Common myeloid progenitor, CD34-positive (primary cell): Measurements from ENCODE around the gene TMEM225.

Experiments used
- CTCF ChIA-PET: fragments of 350-600 bp; sonication (Branson Sonifier 250); formaldehyde crosslinking; loops from one replicate; lab custom pipeline; 2021; ENCODE audit warnings: antibody characterized with exemption; lab: Charles Lee
- POLR2A ChIA-PET: fragments of 350-600 bp; sonication (Branson Sonifier 250); formaldehyde crosslinking; loops from one replicate; lab custom pipeline; 2021; ENCODE audit warnings: antibody characterized with exemption; lab: Charles Lee
- DNase-seq, 3 donors: peaks; one replicate each; pipeline versions ENCODE4 v3.0.0 to v3.0.0-alpha.2; 2013
- H3K27ac ChIP-seq, 2 experiments: 1 replicate in 1 of 2; 2 replicates in 1 of 2; pipeline ENCODE4 v1.7.0; 2013; ENCODE audit warnings: inconsistent platforms in 2 of 2, low read length in 2 of 2, mild to moderate bottlenecking in 2 of 2, low read depth in 1 of 2, moderate library complexity in 1 of 2; ENCODE audit not compliant: severe bottlenecking in 2 of 2, insufficient read depth in 1 of 2, poor library complexity in 1 of 2
- H3K27me3 ChIP-seq, 5 experiments: replicated peaks in 2 of 5; 1 replicate in 3 of 5; 2 replicates in 2 of 5; pipeline versions ENCODE4 v1.6.1 to v1.7.0; 2013; ENCODE audit warnings: low read length in 4 of 5, mild to moderate bottlenecking in 2 of 5, moderate library complexity in 2 of 5, inconsistent platforms in 1 of 5; ENCODE audit not compliant: insufficient read depth in 5 of 5, control insufficient read depth in 4 of 5
- H3K36me3 ChIP-seq, 4 experiments: 1 replicate in 2 of 4; 2 replicates in 2 of 4; pipeline versions ENCODE4 v1.6.1 to v1.7.0; 2013; ENCODE audit warnings: low read length in 3 of 4, control low read depth in 1 of 4, mild to moderate bottlenecking in 1 of 4; ENCODE audit not compliant: control insufficient read depth in 4 of 4, insufficient read depth in 4 of 4
- H3K4me1 ChIP-seq, 4 experiments: 1 replicate in 3 of 4; 2 replicates in 1 of 4; pipeline versions ENCODE4 v1.6.1 to v1.7.1; 2013; ENCODE audit warnings: low read length in 3 of 4, mild to moderate bottlenecking in 3 of 4, control low read depth in 1 of 4, inconsistent platforms in 1 of 4, moderate library complexity in 1 of 4; ENCODE audit not compliant: control insufficient read depth in 4 of 4, insufficient read depth in 4 of 4; ENCODE audit errors: control extremely low read depth in 1 of 4
- H3K4me3 ChIP-seq, 7 experiments: 1 replicate in 4 of 7; 2 replicates in 3 of 7; pipeline versions ENCODE4 v1.5.1 to v1.7.0; 2013; ENCODE audit warnings: mild to moderate bottlenecking in 7 of 7, low read length in 6 of 7, moderate library complexity in 6 of 7, inconsistent platforms in 2 of 7, low read depth in 2 of 7, control low read depth in 1 of 7; ENCODE audit not compliant: insufficient read depth in 4 of 7, control insufficient read depth in 1 of 7; ENCODE audit errors: extremely low read depth in 1 of 7
- H3K9me3 ChIP-seq, 5 experiments: 1 replicate in 4 of 5; 2 replicates in 1 of 5; pipeline versions ENCODE4 v1.6.1 to v1.7.1; 2013; ENCODE audit warnings: low read length in 4 of 5, mild to moderate bottlenecking in 2 of 5, inconsistent platforms in 1 of 5, low read depth in 1 of 5, moderate library complexity in 1 of 5; ENCODE audit not compliant: control insufficient read depth in 4 of 5, insufficient read depth in 2 of 5; ENCODE audit errors: control extremely low read depth in 1 of 5
- WGBS: methylation state at CpG from one replicate; pipeline ENCODE4 v1.1.5; 2013; ENCODE audit not compliant: insufficient coverage; 5-methylcytosine and 5-hydroxymethylcytosine counted together

Gene TMEM225

DNA sequence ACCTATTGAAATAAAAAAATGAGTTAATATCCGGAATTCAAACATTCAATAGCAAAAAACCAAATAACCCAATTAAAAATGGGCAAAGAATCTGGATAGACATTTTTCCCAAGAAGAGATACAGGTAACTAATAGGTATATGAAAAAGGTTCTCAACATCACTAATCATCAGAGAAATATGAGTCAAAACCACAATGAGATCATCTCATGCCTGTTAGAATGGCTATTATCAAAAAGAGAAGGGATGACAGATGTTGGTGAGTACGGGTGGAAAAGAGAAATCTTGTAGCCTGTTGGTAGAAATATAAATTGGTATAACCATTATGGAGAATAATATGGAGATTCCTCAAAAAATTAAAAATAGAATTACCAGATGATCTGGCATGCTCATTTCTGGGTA, 52.4 kb downstream of the TMEM225 start:
- H3K27me3 ChIP-seq, result no peaks in the 10 kb centered on the region
- POLR2A ChIA-PET, result no interaction called here
- H3K4me3 ChIP-seq, result no peak overlapping the region
- peaks cover 0 to 3% (median 0%) of the 10 kb centered on the region in 5 experiments for H3K9me3 ChIP-seq
- WGBS, result no CpG with 5 or more reads among the region's 2 CpGs
- CTCF ChIA-PET, result no interaction called here
- H3K4me1 ChIP-seq, result no peaks in the 10 kb centered on the region
- no peak for DNase-seq
- no peak overlapping the region for H3K27ac ChIP-seq
- no peaks in the 10 kb centered on the region for H3K36me3 ChIP-seq
